Hepatocyte (in vitro differentiated cells): Measurements from ENCODE around the gene THUMPD1.

ENCODE experiments used
- EZH2 ChIP-seq: fragments of 200-600 bp; sonication (generic); IDR thresholded peaks from 2 replicates; pipeline ENCODE4 v1.6.1; 2016; ENCODE audit warnings: antibody characterized with exemption, mild to moderate bottlenecking, borderline replicate concordance
- TF ChIP-seq, protein P1 (sequence below): fragments of 200-600 bp; sonication (generic); IDR thresholded peaks from 2 replicates; pipeline ENCODE4 v1.5.1; 2016; ENCODE audit warnings: antibody characterized with exemption, mild to moderate bottlenecking; ENCODE audit not compliant: poor library complexity

DNA sequence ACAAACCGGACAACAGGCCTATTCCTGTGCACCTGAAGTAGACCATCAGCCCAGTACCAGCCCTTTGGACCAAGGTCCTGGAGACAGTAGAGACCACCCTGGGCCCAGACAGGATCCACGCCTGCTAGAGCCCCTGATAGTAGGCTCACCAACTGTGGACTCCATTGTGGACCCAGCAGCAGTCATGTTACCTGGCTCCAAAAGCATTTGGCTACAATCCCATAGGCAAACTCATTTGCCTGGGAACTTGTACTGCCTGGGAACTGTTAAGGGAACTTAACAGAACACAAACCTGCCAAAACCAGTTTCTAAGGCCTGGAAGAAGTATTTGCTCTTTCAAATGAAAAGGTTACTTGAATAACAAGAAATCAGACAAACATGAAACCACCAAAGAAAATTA is 34.2 kb downstream of the THUMPD1 start:
- TF ChIP-seq EZH2 = no peak
- TF ChIP-seq, protein P1, sequence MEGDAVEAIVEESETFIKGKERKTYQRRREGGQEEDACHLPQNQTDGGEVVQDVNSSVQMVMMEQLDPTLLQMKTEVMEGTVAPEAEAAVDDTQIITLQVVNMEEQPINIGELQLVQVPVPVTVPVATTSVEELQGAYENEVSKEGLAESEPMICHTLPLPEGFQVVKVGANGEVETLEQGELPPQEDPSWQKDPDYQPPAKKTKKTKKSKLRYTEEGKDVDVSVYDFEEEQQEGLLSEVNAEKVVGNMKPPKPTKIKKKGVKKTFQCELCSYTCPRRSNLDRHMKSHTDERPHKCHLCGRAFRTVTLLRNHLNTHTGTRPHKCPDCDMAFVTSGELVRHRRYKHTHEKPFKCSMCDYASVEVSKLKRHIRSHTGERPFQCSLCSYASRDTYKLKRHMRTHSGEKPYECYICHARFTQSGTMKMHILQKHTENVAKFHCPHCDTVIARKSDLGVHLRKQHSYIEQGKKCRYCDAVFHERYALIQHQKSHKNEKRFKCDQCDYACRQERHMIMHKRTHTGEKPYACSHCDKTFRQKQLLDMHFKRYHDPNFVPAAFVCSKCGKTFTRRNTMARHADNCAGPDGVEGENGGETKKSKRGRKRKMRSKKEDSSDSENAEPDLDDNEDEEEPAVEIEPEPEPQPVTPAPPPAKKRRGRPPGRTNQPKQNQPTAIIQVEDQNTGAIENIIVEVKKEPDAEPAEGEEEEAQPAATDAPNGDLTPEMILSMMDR = no peak
